HCT116 (cell line): ENCODE measurements around the gene TMEM178B. TPM values are rescaled to one million over a fixed set of nuclear protein-coding genes. Genes with fewer than 3 reads are reported as not detected.

Experiments used
- ATAC-seq: fragments of 200-7000 bp; cut with Tn5 transposase; 2 replicates; pipeline ENCODE4 v1.9.1; 2020; ENCODE audit warnings: mild to moderate bottlenecking, moderate library complexity
- BruUV-seq: library from RNA; stranded (reverse); fragments of 400-500 nt; replicated peaks from 2 replicates; lab custom pipeline; 2021; lab: Mats Ljungman, UMichigan
- CTCF ChIA-PET: fragments of 300-600 bp; sonication (Branson Sonifier 250); formaldehyde crosslinking; loops from one replicate; lab custom pipeline; 2021; ENCODE audit warnings: antibody characterized with exemption; lab: Charles Lee
- POLR2A ChIA-PET: fragments of 300-600, 350-600 bp; sonication (Branson Sonifier 250); formaldehyde crosslinking; loops from one replicate; lab custom pipeline; 2021; ENCODE audit warnings: antibody characterized with exemption; lab: Charles Lee
- RAD21 ChIA-PET, 2 experiments: fragments of 300-600 bp; sonication (Branson Sonifier 250); formaldehyde crosslinking; loops; one replicate each; lab custom pipeline; 2023; ENCODE audit warnings: low total read pairs in 2 of 2; ENCODE audit not compliant: uncharacterized antibody in 2 of 2, unreplicated experiment in 2 of 2, low non-redundant PET in 1 of 2; lab: Charles Lee
- DNase-seq: peaks from one replicate; pipeline ENCODE4 v3.0.0-alpha.2; 2010; ENCODE audit warnings: low read depth, low spot score
- H2AFZ ChIP-seq: fragments of 200-600 bp; shearing (Covaris generic), sonication (generic); 2 replicates; pipeline ENCODE4 v1.6.1; 2017; ENCODE audit warnings: low read depth, mixed run types, mixed read lengths, antibody characterized with exemption, low read length; ENCODE audit not compliant: poor library complexity, severe bottlenecking
- H3K27ac ChIP-seq: 2 replicates; pipeline ENCODE4 v1.5.1; 2012; ENCODE audit warnings: low read depth, low read length
- H3K27me3 ChIP-seq: fragments of 200-600 bp; sonication (generic); 2 replicates; pipeline ENCODE4 v1.6.1; 2016; ENCODE audit warnings: mixed run types, low read length, mixed read lengths; ENCODE audit not compliant: insufficient read depth
- H3K36me3 ChIP-seq, 2 experiments: fragments of 200-500 bp in 1 of 2; fragments of 200-600 bp in 1 of 2; sonication (Bioruptor generic) in 1 of 2; sonication (generic) in 1 of 2; 2 replicates each; pipeline versions ENCODE4 v1.5.1 to v1.6.1; 2014 to 2016; ENCODE audit warnings: low read length in 2 of 2, inconsistent platforms in 1 of 2, mixed read lengths in 1 of 2, mixed run types in 1 of 2; ENCODE audit not compliant: insufficient read depth in 2 of 2, control insufficient read depth in 1 of 2
- H3K4me1 ChIP-seq, 2 experiments: fragments of 200-600 bp in 1 of 2; sonication (generic) in 1 of 2; 2 replicates each; pipeline versions ENCODE4 v1.5.1 to v1.6.1; 2012 to 2017; ENCODE audit warnings: low read length in 2 of 2, inconsistent platforms in 1 of 2, mild to moderate bottlenecking in 1 of 2, mixed read lengths in 1 of 2, mixed run types in 1 of 2, moderate library complexity in 1 of 2; ENCODE audit not compliant: insufficient read depth in 2 of 2, control insufficient read depth in 1 of 2
- H3K4me2 ChIP-seq: fragments of 200-600 bp; sonication (generic); 2 replicates; pipeline ENCODE4 v1.6.1; 2017; ENCODE audit warnings: mixed run types, low read length, mixed read lengths
- H3K4me3 ChIP-seq, 2 experiments: fragments of 200-600 bp in 1 of 2; sonication (generic) in 1 of 2; replicated peaks in 1 of 2; 2 replicates each; pipeline ENCODE4 v1.5.1; 2011 to 2016; ENCODE audit warnings: low read length in 2 of 2, control low read depth in 1 of 2, low read depth in 1 of 2, mild to moderate bottlenecking in 1 of 2, mixed read lengths in 1 of 2, mixed run types in 1 of 2
- H3K79me2 ChIP-seq: fragments of 200-600 bp; sonication (generic); 2 replicates; pipeline ENCODE4 v1.6.1; 2017; ENCODE audit warnings: mild to moderate bottlenecking, mixed run types, low read length, moderate library complexity, mixed read lengths; ENCODE audit not compliant: insufficient read depth
- H3K9ac ChIP-seq: fragments of 200-600 bp; sonication (generic); 2 replicates; pipeline ENCODE4 v1.6.1; 2016; ENCODE audit warnings: low read length, mixed read lengths
- H3K9me2 ChIP-seq: fragments of 200-600 bp; sonication (generic), shearing (Covaris generic); 2 replicates; pipeline ENCODE4 v1.6.1; 2017; ENCODE audit warnings: mixed run types, mild to moderate bottlenecking, moderate library complexity; ENCODE audit not compliant: insufficient read depth
- H3K9me3 ChIP-seq, 2 experiments: fragments of 200-500 bp in 1 of 2; fragments of 200-600 bp in 1 of 2; sonication (Bioruptor generic) in 1 of 2; sonication (generic) in 1 of 2; 2 replicates each; pipeline ENCODE4 v1.6.1; 2014 to 2017; ENCODE audit warnings: low read length in 2 of 2, mixed read lengths in 2 of 2, inconsistent platforms in 1 of 2, low read depth in 1 of 2, mild to moderate bottlenecking in 1 of 2, mixed run types in 1 of 2, moderate library complexity in 1 of 2; ENCODE audit not compliant: control insufficient read depth in 1 of 2, insufficient read depth in 1 of 2
- H4K20me1 ChIP-seq: fragments of 200-600 bp; sonication (generic), shearing (Covaris generic); 2 replicates; pipeline ENCODE4 v1.6.1; 2017; ENCODE audit warnings: mixed run types, mild to moderate bottlenecking, moderate library complexity; ENCODE audit not compliant: insufficient read depth
- ATF3 ChIP-seq: IDR thresholded peaks from 2 replicates; pipeline ENCODE4 v1.6.1; 2012
- CBX3 ChIP-seq: IDR thresholded peaks from 2 replicates; pipeline ENCODE4 v1.6.1; 2012; ENCODE audit warnings: low read depth
- CEBPB ChIP-seq: IDR thresholded peaks from 2 replicates; pipeline ENCODE4 v1.6.1; 2012; ENCODE audit warnings: low read depth
- EGR1 ChIP-seq: IDR thresholded peaks from 2 replicates; pipeline ENCODE4 v1.6.1; 2012; ENCODE audit warnings: low read depth
- EZH2 ChIP-seq: fragments of 200-600 bp; sonication (generic); IDR thresholded peaks from 2 replicates; pipeline ENCODE4 v1.6.1; 2017; ENCODE audit warnings: antibody characterized with exemption, mixed run types
- EZH2phosphoT487 ChIP-seq: fragments of 200-600 bp; IDR thresholded peaks from 2 replicates; pipeline ENCODE4 v1.6.1; 2018; ENCODE audit warnings: antibody characterized with exemption, borderline replicate concordance
- FOSL1 ChIP-seq: IDR thresholded peaks from 2 replicates; pipeline ENCODE4 v1.6.1; 2012; ENCODE audit warnings: low read depth
- JUND ChIP-seq: IDR thresholded peaks from 2 replicates; pipeline ENCODE4 v1.6.1; 2012
- POLR2A ChIP-seq: IDR thresholded peaks from 2 replicates; pipeline ENCODE4 v1.7.0; 2011; ENCODE audit warnings: borderline replicate concordance; ENCODE audit not compliant: insufficient read depth, insufficient read length; ENCODE audit errors: extremely low read depth
- POLR2AphosphoS5 ChIP-seq: IDR thresholded peaks from 2 replicates; pipeline ENCODE4 v1.6.1; 2011; ENCODE audit warnings: mild to moderate bottlenecking, low read depth, low read length, moderate library complexity
- SIN3A ChIP-seq: IDR thresholded peaks from 2 replicates; pipeline ENCODE4 v1.6.1; 2012; ENCODE audit warnings: low read depth
- SP1 ChIP-seq: IDR thresholded peaks from 2 replicates; pipeline ENCODE4 v1.6.1; 2012; ENCODE audit warnings: low read depth
- SRF ChIP-seq: IDR thresholded peaks from 2 replicates; pipeline ENCODE4 v1.6.1; 2012; ENCODE audit warnings: low read depth
- TCF7L2 ChIP-seq: IDR thresholded peaks from 2 replicates; pipeline ENCODE4 v1.7.0; 2011; ENCODE audit warnings: borderline replicate concordance, inconsistent platforms; ENCODE audit not compliant: insufficient read depth, insufficient read length; ENCODE audit errors: extremely low read depth
- YY1 ChIP-seq: IDR thresholded peaks from 2 replicates; pipeline ENCODE4 v1.6.1; 2011; ENCODE audit warnings: low read length, low read depth, moderate library complexity, mild to moderate bottlenecking; ENCODE audit not compliant: insufficient replicate concordance; ENCODE audit errors: extremely low read depth
- ZBTB33 ChIP-seq: IDR thresholded peaks from 2 replicates; pipeline ENCODE4 v1.6.1; 2011; ENCODE audit warnings: mild to moderate bottlenecking, low read length, moderate library complexity; ENCODE audit not compliant: insufficient replicate concordance; ENCODE audit errors: extremely low read depth
- ZFX ChIP-seq: fragments of 450-650 bp; IDR thresholded peaks from 2 replicates; pipeline ENCODE4 v1.6.1; 2017
- ZNF274 ChIP-seq: fragments of 200-500 bp; sonication (Bioruptor generic); IDR thresholded peaks from 2 replicates; pipeline ENCODE4 v1.6.1; 2014; ENCODE audit warnings: mild to moderate bottlenecking, low read depth, low read length, inconsistent platforms
- intact Hi-C: fragments of 100-400 bp; cut with micrococcal nuclease; formaldehyde crosslinking; loops from 2 replicates; pipeline ENCODE4 v1.10.0; 2022
- total RNA-seq: library from RNA; stranded (reverse); gene quantifications from one replicate; pipeline ENCODE4 v1.2.1, GENCODE V29; 2021; ENCODE audit not compliant: unreplicated experiment
- TF ChIP-seq, protein P1 (sequence below), 3 experiments: fragments of 200-600 bp in 1 of 3; sonication (generic) in 1 of 3; IDR thresholded peaks in 2 of 3; conservative IDR thresholded peaks in 1 of 3; 2 replicates each; pipeline ENCODE4 v1.5.1; 2012 to 2017; ENCODE audit warnings: low read depth in 2 of 3, low read length in 2 of 3, antibody characterized with exemption in 1 of 3, borderline replicate concordance in 1 of 3, control low read depth in 1 of 3, mild to moderate bottlenecking in 1 of 3, mixed read lengths in 1 of 3, mixed run types in 1 of 3, moderate library complexity in 1 of 3; ENCODE audit not compliant: insufficient read depth in 1 of 3
- TF ChIP-seq, protein P2 (sequence below): IDR thresholded peaks from 2 replicates; pipeline ENCODE4 v1.6.1; 2012

Gene TMEM178B
- total RNA-seq, 1 experiment from 2014 or later: 0.02 TPM

- CTCF ChIA-PET: no interaction called here
- no peaks in the 10 kb centered on the region for H4K20me1 ChIP-seq
- H3K36me3 ChIP-seq: no peaks in the 10 kb centered on the region
- no peak overlapping the region for H3K9ac ChIP-seq
- H3K4me3 ChIP-seq: no peak overlapping the region
- no peak overlapping the region for H2AFZ ChIP-seq
- H3K27me3 ChIP-seq: peaks cover 57% of the 10 kb centered on the region
- no peaks in the 10 kb centered on the region for H3K9me2 ChIP-seq
- DNase-seq: no peak
- no TSS peak for BruUV-seq
- no peaks in the 10 kb centered on the region for H3K4me1 ChIP-seq
- H3K79me2 ChIP-seq: no peaks in the 10 kb centered on the region
- POLR2A ChIA-PET: no interaction called here
- H3K4me2 ChIP-seq: no peak overlapping the region
- H3K27ac ChIP-seq: no peak overlapping the region
- RAD21 ChIA-PET: no interaction called here
- no peaks in the 10 kb centered on the region for H3K9me3 ChIP-seq
- intact Hi-C loops: no loop called here
- ATAC-seq: no peak
- TF ChIP-seq ZNF274 (no peak), TCF7L2 (no peak), YY1 (no peak), CEBPB (no peak), ZFX (no peak), JUND (no peak), SP1 (no peak), POLR2AphosphoS5 (no peak), SIN3A (no peak), CBX3 (no peak), EGR1 (no peak), EZH2phosphoT487 (no peak), FOSL1 (no peak), ATF3 (no peak), ZBTB33 (no peak), SRF (no peak), POLR2A (no peak), EZH2 (no peak)
- TF ChIP-seq, protein P1, sequence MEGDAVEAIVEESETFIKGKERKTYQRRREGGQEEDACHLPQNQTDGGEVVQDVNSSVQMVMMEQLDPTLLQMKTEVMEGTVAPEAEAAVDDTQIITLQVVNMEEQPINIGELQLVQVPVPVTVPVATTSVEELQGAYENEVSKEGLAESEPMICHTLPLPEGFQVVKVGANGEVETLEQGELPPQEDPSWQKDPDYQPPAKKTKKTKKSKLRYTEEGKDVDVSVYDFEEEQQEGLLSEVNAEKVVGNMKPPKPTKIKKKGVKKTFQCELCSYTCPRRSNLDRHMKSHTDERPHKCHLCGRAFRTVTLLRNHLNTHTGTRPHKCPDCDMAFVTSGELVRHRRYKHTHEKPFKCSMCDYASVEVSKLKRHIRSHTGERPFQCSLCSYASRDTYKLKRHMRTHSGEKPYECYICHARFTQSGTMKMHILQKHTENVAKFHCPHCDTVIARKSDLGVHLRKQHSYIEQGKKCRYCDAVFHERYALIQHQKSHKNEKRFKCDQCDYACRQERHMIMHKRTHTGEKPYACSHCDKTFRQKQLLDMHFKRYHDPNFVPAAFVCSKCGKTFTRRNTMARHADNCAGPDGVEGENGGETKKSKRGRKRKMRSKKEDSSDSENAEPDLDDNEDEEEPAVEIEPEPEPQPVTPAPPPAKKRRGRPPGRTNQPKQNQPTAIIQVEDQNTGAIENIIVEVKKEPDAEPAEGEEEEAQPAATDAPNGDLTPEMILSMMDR (IDR thresholded peaks at IDR 0.05 in 2 of 3, conservative IDR thresholded peaks at IDR 0.05 in 1 of 3; ENCODE audit: borderline replicate concordance in 1 of 3, insufficient read depth in 1 of 3, low read depth in 2 of 3, low read length in 2 of 3): no peak
- TF ChIP-seq, protein P2, sequence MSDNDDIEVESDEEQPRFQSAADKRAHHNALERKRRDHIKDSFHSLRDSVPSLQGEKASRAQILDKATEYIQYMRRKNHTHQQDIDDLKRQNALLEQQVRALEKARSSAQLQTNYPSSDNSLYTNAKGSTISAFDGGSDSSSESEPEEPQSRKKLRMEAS: no peak
These were observed 368.9 kb downstream of the TMEM178B start for GRCh38 chr7:141442781-141443180.
